Endodermal cell (in vitro differentiated cells): ENCODE data around the gene FAM50A. TPM values are rescaled to one million over a fixed set of nuclear protein-coding genes. Genes with fewer than 3 reads are reported as not detected.
A peak's percentile ranks its signal among the peaks of the same experiment; 100 is the strongest.

Source experiments
- DNase-seq: peaks from one replicate; pipeline ENCODE4 v3.0.0-alpha.2; 2017
- H3K27ac ChIP-seq: 2 replicates; pipeline ENCODE4 v1.5.1; 2013; ENCODE audit warnings: mild to moderate bottlenecking, low read depth, low read length, moderate library complexity
- H3K27me3 ChIP-seq: 2 replicates; pipeline ENCODE4 v1.6.1; 2013; ENCODE audit warnings: mild to moderate bottlenecking, low read length, moderate library complexity; ENCODE audit not compliant: insufficient read depth, control insufficient read depth, poor library complexity, severe bottlenecking
- H3K36me3 ChIP-seq: 2 replicates; pipeline ENCODE4 v1.7.0; 2013; ENCODE audit warnings: mild to moderate bottlenecking, low read length, moderate library complexity; ENCODE audit not compliant: control insufficient read depth, insufficient read depth
- H3K4me1 ChIP-seq: one replicate; pipeline ENCODE4 v1.7.0; 2013; ENCODE audit warnings: low read length; ENCODE audit not compliant: control insufficient read depth, insufficient read depth
- H3K4me3 ChIP-seq: 2 replicates; pipeline ENCODE4 v1.5.1; 2013; ENCODE audit warnings: mild to moderate bottlenecking, low read length, moderate library complexity
- H3K9ac ChIP-seq: 2 replicates; pipeline ENCODE4 v1.6.1; 2013; ENCODE audit warnings: mild to moderate bottlenecking, low read length, moderate library complexity; ENCODE audit not compliant: poor library complexity, severe bottlenecking; ENCODE audit errors: extremely low read depth
- H3K9me3 ChIP-seq: 2 replicates; pipeline ENCODE4 v1.6.1; 2013; ENCODE audit warnings: mild to moderate bottlenecking, low read length, moderate library complexity; ENCODE audit not compliant: control insufficient read depth
- H3K27ac Mint-ChIP-seq: 2 replicates; pipeline ENCODE4 v1.8.0; 2020; ENCODE audit warnings: mixed read lengths
- H3K27me3 Mint-ChIP-seq: 2 replicates; pipeline ENCODE4 v1.8.0; 2021; ENCODE audit warnings: mild to moderate bottlenecking, mixed read lengths; ENCODE audit not compliant: insufficient read depth
- H3K36me3 Mint-ChIP-seq: 2 replicates; pipeline ENCODE4 v1.8.0; 2020; ENCODE audit warnings: low read depth, mixed read lengths
- H3K4me1 Mint-ChIP-seq: 2 replicates; pipeline ENCODE4 v1.8.0; 2020; ENCODE audit warnings: mixed read lengths
- H3K4me3 Mint-ChIP-seq: 2 replicates; pipeline ENCODE4 v1.8.0; 2020; ENCODE audit warnings: mild to moderate bottlenecking, moderate library complexity, mixed read lengths
- H3K9me3 Mint-ChIP-seq: 2 replicates; pipeline ENCODE4 v1.8.0; 2020; ENCODE audit warnings: mild to moderate bottlenecking, mixed read lengths
- WGBS, 2 experiments: methylation state at CpG; one replicate each; pipeline versions ENCODE4 v1.1.5 to v1.1.7; 2013; ENCODE audit warnings: missing lambda C conversion rate in 2 of 2, mixed read lengths in 1 of 2; ENCODE audit not compliant: insufficient coverage in 1 of 2, insufficient read length in 1 of 2; 5-methylcytosine and 5-hydroxymethylcytosine counted together
- total RNA-seq, 2 donors: library from RNA; stranded (reverse); fragmentation: NEBNext Ultra II Directional in 1 of 2; extraction: Animal tissue kit (Norgen Biotek cat#: 25700) in 1 of 2; gene quantifications; 2 replicates in 1 of 2; 3 replicates in 1 of 2; pipeline ENCODE4 v1.2.1, GENCODE V29; 2021
- TF ChIP-seq, protein P1 (sequence below): fragments of 200-600 bp; sonication (generic); conservative IDR thresholded peaks from 2 replicates; pipeline ENCODE4 v1.5.0; 2021; ENCODE audit warnings: antibody characterized with exemption, mild to moderate bottlenecking

FAM50A gene
- total RNA-seq, 2 donors from 2014 or later = 91.0 to 102 TPM

DNA sequence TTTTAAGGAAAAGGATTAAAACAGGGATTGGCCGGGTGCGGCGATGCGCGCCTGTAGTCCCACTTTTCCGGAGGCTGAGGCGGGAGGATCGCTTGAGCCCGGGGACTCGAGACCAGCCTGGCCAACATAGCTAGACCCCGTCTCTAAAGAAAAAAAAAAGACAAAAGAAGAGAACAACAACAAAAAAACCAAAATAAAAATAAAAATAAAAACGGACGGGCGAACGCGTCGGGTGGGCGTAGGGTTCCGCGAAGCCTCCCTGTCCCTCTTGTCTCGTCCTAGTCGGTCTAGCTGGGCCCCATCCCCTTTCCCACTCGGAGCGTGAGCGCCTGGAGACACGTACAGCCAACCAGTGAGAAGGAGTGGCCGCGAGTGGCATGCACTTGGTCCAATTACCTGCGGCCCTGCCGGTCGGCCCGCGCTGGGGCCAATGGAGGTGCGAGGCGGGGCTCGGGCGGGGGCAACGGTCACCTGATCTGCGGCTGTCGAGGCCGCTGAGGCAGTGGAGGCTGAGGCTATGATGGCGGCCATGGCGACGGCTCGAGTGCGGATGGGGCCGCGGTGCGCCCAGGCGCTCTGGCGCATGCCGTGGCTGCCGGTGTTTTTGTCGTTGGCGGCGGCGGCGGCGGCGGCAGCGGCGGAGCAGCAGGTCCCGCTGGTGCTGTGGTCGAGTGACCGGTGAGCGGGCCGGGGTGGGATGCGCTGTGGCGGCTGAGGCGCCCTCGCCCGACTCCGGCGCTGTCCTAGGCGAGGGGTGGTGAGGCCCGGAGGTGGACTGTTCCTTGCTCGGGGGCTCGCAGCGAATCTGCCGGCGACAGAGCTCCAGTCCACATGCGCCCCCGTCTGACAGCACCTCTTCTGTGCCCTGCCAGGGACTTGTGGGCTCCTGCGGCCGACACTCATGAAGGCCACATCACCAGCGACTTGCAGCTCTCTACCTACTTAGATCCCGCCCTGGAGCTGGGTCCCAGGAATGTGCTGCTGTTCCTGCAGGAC lies 15.5 kb upstream of the FAM50A start, which contains the start of gene ATP6AP1:
Gene ATP6AP1 (plus strand): TSS at position 502 of the 996 bp plus-strand sequence. CDS start 16 bp downstream, at position 518.
- H3K4me1 ChIP-seq = no peaks in the 10 kb centered on the region
- WGBS, 2 experiments = 0 to 12% methylated on average over 3 to 86 of the region's 87 CpGs
- H3K27ac ChIP-seq = no peak within 1 kb of the TSS
- Mint-ChIP-seq H3K4me3 (peak within 1 kb of the TSS; percentile 68), H3K27ac (peak within 1 kb of the TSS; percentile 44), H3K27me3 (no peaks in the 10 kb centered on the region), H3K4me1 (no peaks in the 10 kb centered on the region), H3K9me3 (peaks cover 62% of the 10 kb centered on the region), H3K36me3 (peaks cover 10% of the 10 kb centered on the region)
- no peak within 1 kb of the TSS for H3K9ac ChIP-seq
- DNase-seq = peak; percentile 94
- TF ChIP-seq, protein P1, sequence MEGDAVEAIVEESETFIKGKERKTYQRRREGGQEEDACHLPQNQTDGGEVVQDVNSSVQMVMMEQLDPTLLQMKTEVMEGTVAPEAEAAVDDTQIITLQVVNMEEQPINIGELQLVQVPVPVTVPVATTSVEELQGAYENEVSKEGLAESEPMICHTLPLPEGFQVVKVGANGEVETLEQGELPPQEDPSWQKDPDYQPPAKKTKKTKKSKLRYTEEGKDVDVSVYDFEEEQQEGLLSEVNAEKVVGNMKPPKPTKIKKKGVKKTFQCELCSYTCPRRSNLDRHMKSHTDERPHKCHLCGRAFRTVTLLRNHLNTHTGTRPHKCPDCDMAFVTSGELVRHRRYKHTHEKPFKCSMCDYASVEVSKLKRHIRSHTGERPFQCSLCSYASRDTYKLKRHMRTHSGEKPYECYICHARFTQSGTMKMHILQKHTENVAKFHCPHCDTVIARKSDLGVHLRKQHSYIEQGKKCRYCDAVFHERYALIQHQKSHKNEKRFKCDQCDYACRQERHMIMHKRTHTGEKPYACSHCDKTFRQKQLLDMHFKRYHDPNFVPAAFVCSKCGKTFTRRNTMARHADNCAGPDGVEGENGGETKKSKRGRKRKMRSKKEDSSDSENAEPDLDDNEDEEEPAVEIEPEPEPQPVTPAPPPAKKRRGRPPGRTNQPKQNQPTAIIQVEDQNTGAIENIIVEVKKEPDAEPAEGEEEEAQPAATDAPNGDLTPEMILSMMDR = no peak
- H3K36me3 ChIP-seq = no peaks in the 10 kb centered on the region
- H3K27me3 ChIP-seq = no peaks in the 10 kb centered on the region
- peak within 1 kb of the TSS; percentile 84 for H3K4me3 ChIP-seq
- H3K9me3 ChIP-seq = no peaks in the 10 kb centered on the region

DNA sequence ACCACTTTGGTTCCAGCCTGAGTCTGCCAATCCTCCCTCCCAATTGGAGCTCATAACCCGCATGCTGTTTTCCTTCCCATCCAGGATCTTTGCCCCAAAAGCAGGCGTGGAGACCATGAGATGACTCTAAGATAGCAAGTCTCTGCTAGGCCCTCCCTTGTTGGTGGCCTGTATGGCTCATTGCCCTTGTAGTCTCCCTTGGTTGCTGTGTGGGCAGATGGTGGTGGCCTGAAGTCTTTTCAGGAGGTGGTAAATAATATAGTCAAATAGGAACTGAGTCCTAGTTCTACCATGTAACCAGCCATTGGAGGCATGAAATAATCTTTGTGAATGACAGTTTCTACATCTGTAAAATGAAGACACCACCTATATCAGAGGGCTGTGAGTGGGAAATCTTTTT lies 14.2 kb upstream of the FAM50A start:
- 100% methylated on average over 2 of the region's 2 CpGs; no CpG with 5 or more reads in 1 of the 2 experiments for WGBS, 2 experiments
- no peaks in the 10 kb centered on the region for H3K36me3 ChIP-seq
- Mint-ChIP-seq H3K36me3 (peaks cover 11% of the 10 kb centered on the region), H3K9me3 (peaks cover 64% of the 10 kb centered on the region), H3K27me3 (no peaks in the 10 kb centered on the region), H3K27ac (no peak overlapping the region), H3K4me3 (peak overlapping the region; percentile 68), H3K4me1 (no peaks in the 10 kb centered on the region)
- H3K4me3 ChIP-seq = peak overlapping the region; percentile 84
- no peak overlapping the region for H3K9ac ChIP-seq
- H3K27ac ChIP-seq = no peak overlapping the region
- H3K27me3 ChIP-seq = no peaks in the 10 kb centered on the region
- no peaks in the 10 kb centered on the region for H3K9me3 ChIP-seq
- no peaks in the 10 kb centered on the region for H3K4me1 ChIP-seq
- no peak for DNase-seq
- TF ChIP-seq, protein P1 = no peak

DNA sequence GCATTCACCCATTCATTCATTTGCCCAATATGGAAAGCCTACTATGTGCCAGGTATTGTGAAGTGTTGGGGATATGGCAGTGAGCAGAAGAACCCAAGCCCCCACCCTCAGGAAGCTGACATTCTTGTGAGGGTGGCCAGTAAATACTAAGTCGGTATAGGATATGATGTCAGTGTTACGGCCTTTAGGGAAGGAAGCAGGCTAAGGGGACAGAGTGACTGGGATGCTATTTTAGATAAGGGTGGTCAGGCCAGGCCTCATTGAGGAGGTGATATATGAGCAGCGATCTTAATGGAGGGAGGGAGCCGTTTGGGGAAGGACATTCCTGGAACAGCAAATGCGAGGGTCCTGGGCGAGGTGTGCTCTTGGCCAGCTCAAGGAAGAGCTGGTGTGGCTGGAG lies 13.5 kb upstream of the FAM50A start:
- no peaks in the 10 kb centered on the region for H3K4me1 ChIP-seq
- TF ChIP-seq, protein P1 = no peak
- no peak overlapping the region for H3K4me3 ChIP-seq
- Mint-ChIP-seq H3K9me3 (peaks cover 66% of the 10 kb centered on the region), H3K4me3 (no peak overlapping the region), H3K27ac (no peak overlapping the region), H3K4me1 (no peaks in the 10 kb centered on the region), H3K36me3 (peaks cover 11% of the 10 kb centered on the region), H3K27me3 (no peaks in the 10 kb centered on the region)
- H3K9ac ChIP-seq = no peak overlapping the region
- H3K36me3 ChIP-seq = no peaks in the 10 kb centered on the region
- 83 to 90% methylated on average over 6 of the region's 6 CpGs for WGBS, 2 experiments
- no peaks in the 10 kb centered on the region for H3K27me3 ChIP-seq
- H3K9me3 ChIP-seq = no peaks in the 10 kb centered on the region
- no peak for DNase-seq
- H3K27ac ChIP-seq = no peak overlapping the region
